Measurements from ENCODE around the gene LRGUK. TPM values are rescaled to one million over a fixed set of nuclear protein-coding genes. Genes with fewer than 3 reads are reported as not detected.

Gene LRGUK
- total RNA-seq, 1 experiment from 2014 or later, result 1.5 TPM

DNA sequence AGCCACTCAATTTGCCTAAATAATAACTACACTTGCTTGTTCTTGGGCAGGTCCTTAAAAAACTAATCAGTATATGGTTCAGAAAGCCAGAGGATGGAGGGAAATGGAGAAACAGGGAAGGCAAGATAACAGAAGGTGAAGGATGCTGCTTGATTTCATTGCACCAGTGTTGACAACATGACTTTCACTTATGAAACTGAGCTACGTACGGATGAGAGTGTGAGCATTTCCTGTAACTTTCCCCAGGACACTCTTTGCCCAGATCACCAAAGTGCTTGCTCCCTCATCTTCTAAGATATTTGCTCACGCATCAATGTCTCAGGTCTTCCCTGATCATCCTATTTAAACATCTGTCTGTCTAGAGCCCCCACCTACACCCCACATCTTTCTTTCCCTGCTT lies 152.2 kb downstream of the LRGUK start:
- Histone ChIP-seq H4K20me1 (ENCODE audit: control insufficient read depth, insufficient read depth, insufficient read length) (no peaks in the 10 kb centered on the region), H4K91ac (ENCODE audit: insufficient read length, low read depth, low read length) (no peak overlapping the region), H3K4ac (ENCODE audit: low read depth, low read length) (no peak overlapping the region), H2BK5ac (ENCODE audit: insufficient read length, low read length) (no peak overlapping the region), H3K79me2 (ENCODE audit: insufficient read depth, low read length) (no peaks in the 10 kb centered on the region), H2BK120ac (ENCODE audit: low read depth, low read length, poor library complexity, severe bottlenecking) (no peak overlapping the region), H2BK20ac (ENCODE audit: low read depth, low read length, poor library complexity, severe bottlenecking) (no peak overlapping the region), H4K5ac (ENCODE audit: insufficient read length, low read depth, low read length) (no peak overlapping the region), H3K18ac (ENCODE audit: insufficient read length, low read depth, low read length) (no peak overlapping the region), H3K23me2 (ENCODE audit: insufficient read length, low read depth, low read length, poor library complexity, severe bottlenecking) (no peaks in the 10 kb centered on the region), H2BK12ac (ENCODE audit: insufficient read length, low read depth, low read length) (no peak overlapping the region), H3K14ac (ENCODE audit: insufficient read depth, low read length) (no peak overlapping the region), H3T11ph (ENCODE audit: low read length) (no peak overlapping the region), H3K4me1 (ENCODE audit: insufficient read depth, low read length) (peaks cover 3% of the 10 kb centered on the region; the same call in 1 of the 2 replicates), H2AFZ (ENCODE audit: low read length) (no peak overlapping the region), H3K27ac (ENCODE audit: insufficient read length, low read depth, low read length) (no peak overlapping the region), H3K27me3 (ENCODE audit: insufficient read depth, low read length) (no peaks in the 10 kb centered on the region), H3K79me1 (ENCODE audit: insufficient read depth, low read depth, low read length, poor library complexity, severe bottlenecking) (no peaks in the 10 kb centered on the region), H3K56ac (ENCODE audit: insufficient read length, low read depth, low read length) (no peak overlapping the region), H2AK5ac (ENCODE audit: insufficient read length, low read length) (no peak overlapping the region), H3K23ac (ENCODE audit: insufficient read length, low read depth, low read length) (no peak overlapping the region), H3K4me2 (ENCODE audit: insufficient read depth, insufficient read length, low read length) (no peak overlapping the region), H4K8ac (replicated peaks; ENCODE audit: insufficient read length, low read depth, low read length) (no peak overlapping the region), H3K9me3 (ENCODE audit: control insufficient read depth, low read depth, low read length) (no peaks in the 10 kb centered on the region), H3K9ac (ENCODE audit: extremely low read depth, insufficient read length, low read length) (no peak overlapping the region), H2BK15ac (ENCODE audit: low read depth, low read length) (no peak overlapping the region)
- TF ChIP-seq, protein P1, sequence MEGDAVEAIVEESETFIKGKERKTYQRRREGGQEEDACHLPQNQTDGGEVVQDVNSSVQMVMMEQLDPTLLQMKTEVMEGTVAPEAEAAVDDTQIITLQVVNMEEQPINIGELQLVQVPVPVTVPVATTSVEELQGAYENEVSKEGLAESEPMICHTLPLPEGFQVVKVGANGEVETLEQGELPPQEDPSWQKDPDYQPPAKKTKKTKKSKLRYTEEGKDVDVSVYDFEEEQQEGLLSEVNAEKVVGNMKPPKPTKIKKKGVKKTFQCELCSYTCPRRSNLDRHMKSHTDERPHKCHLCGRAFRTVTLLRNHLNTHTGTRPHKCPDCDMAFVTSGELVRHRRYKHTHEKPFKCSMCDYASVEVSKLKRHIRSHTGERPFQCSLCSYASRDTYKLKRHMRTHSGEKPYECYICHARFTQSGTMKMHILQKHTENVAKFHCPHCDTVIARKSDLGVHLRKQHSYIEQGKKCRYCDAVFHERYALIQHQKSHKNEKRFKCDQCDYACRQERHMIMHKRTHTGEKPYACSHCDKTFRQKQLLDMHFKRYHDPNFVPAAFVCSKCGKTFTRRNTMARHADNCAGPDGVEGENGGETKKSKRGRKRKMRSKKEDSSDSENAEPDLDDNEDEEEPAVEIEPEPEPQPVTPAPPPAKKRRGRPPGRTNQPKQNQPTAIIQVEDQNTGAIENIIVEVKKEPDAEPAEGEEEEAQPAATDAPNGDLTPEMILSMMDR (conservative IDR thresholded peaks at IDR 0.05), result no peak
- no peak for DNase-seq
- Mint-ChIP-seq H3K4me3 (no peak overlapping the region), H3K36me3 (ENCODE audit: insufficient read depth in 1 of 3, low read depth in 3 of 3) (no peaks in the 10 kb centered on the region), H3K27me3 (ENCODE audit: low read depth) (no peaks in the 10 kb centered on the region), H3K27ac (no peak overlapping the region), H3K9me3 (no peaks in the 10 kb centered on the region; a peak in 1 of 5 replicates), H3K4me1 (peaks cover 9 to 10% of the 10 kb centered on the region in 2 experiments)
- no CpG with 5 or more reads among the region's 3 CpGs for WGBS (ENCODE audit: extremely low coverage, insufficient read length, low lambda C conversion rate)
